Testis (tissue), 3 donors: ENCODE data around the gene CIITA. TPM values are rescaled to one million over a fixed set of nuclear protein-coding genes. Genes with fewer than 3 reads are reported as not detected.

Source experiments
- DNase-seq: peaks from one replicate; pipeline ENCODE4 v3.0.0-alpha.2; 2019
- H3K27ac ChIP-seq, 2 donors: fragments of 200-600 bp; sonication (generic); one replicate each; pipeline ENCODE4 v1.5.1; 2019
- H3K27me3 ChIP-seq: fragments of 200-600 bp; sonication (generic); one replicate; pipeline ENCODE4 v1.5.1; 2019
- H3K36me3 ChIP-seq: fragments of 200-600 bp; sonication (generic); one replicate; pipeline ENCODE4 v1.5.1; 2017; ENCODE audit warnings: low read depth; ENCODE audit errors: missing control alignments
- H3K4me1 ChIP-seq: fragments of 200-600 bp; sonication (generic); one replicate; pipeline ENCODE4 v1.5.1; 2019
- H3K4me3 ChIP-seq, 2 donors: fragments of 200-600 bp; sonication (generic); one replicate each; pipeline ENCODE4 v1.5.1; 2017 to 2019
- H3K9me3 ChIP-seq: fragments of 200-600 bp; sonication (generic); one replicate; pipeline ENCODE4 v1.5.1; 2017
- POLR2A ChIP-seq: fragments of 450-650 bp; IDR thresholded peaks from one replicate; pipeline ENCODE4 v1.6.1; 2017; ENCODE audit warnings: antibody characterized with exemption, mild to moderate bottlenecking, moderate library complexity
- WGBS, 2 donors: methylation state at CpG; one replicate each; pipeline ENCODE4 v1.1.5; 2018; 5-methylcytosine and 5-hydroxymethylcytosine counted together
- intact Hi-C: fragments of 100-400 bp; cut with DNase I; formaldehyde crosslinking; loops from one replicate; pipeline ENCODE4 v1.15.1; 2023; ENCODE audit warnings: low total_unique reads
- polyA plus RNA-seq: library from polyadenylated mRNA; stranded (reverse); fragments of 350-450 nt; fragmentation: Illumina TruSeq; extraction: RNeasy Lipid Tissue Mini Kit (QIAGEN cat#74804); gene quantifications from one replicate; pipeline ENCODE4 v1.2.3, GENCODE V29; 2014; ENCODE audit warnings: low read depth, low replicate concordance; ENCODE audit not compliant: insufficient read depth
- total RNA-seq, 2 donors: library from RNA; depleted of rRNA; stranded (reverse); fragments of >200 nt; gene quantifications; one replicate each; pipeline ENCODE4 v1.2.3, GENCODE V29; 2016
- TF ChIP-seq, protein P1 (sequence below), 3 experiments: fragments of 450-650 bp in 2 of 3; fragments of 200-600 bp in 1 of 3; sonication (generic) in 1 of 3; IDR thresholded peaks; one replicate each; pipeline ENCODE4 v1.5.1; 2016 to 2019; ENCODE audit warnings: antibody characterized with exemption in 3 of 3, mild to moderate bottlenecking in 2 of 3, moderate library complexity in 1 of 3

CIITA gene
- total and polyA plus RNA-seq, 3 donors from 2014 or later: 6.3 to 16.0 (median 9.5) TPM

DNA sequence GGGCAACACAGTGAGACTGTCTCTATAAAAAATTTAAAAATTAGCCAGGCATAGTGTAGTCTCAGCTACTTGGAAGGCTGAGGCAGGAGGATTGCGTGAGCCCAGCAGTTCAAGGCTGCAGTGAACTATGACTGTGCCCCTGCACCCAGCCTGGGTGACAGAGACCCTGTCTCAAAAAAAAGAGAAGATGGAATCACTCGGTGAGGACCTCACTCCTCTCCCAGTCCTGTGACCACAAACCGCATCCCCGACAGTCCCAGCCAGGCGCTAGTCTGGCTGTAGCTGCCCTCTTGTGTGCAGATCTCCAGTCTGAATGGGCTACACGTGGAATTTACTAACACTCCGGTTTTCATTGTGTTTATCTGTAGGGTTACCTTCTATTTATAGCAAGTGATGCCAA, 54.1 kb downstream of the CIITA start:
- H3K36me3 ChIP-seq: no peaks in the 10 kb centered on the region
- no peaks in the 10 kb centered on the region for H3K27me3 ChIP-seq
- no peak overlapping the region for H3K4me3 ChIP-seq
- H3K27ac ChIP-seq: no peak overlapping the region
- DNase-seq: no peak
- no peaks in the 10 kb centered on the region for H3K9me3 ChIP-seq
- no peak for TF ChIP-seq POLR2A
- TF ChIP-seq, protein P1, sequence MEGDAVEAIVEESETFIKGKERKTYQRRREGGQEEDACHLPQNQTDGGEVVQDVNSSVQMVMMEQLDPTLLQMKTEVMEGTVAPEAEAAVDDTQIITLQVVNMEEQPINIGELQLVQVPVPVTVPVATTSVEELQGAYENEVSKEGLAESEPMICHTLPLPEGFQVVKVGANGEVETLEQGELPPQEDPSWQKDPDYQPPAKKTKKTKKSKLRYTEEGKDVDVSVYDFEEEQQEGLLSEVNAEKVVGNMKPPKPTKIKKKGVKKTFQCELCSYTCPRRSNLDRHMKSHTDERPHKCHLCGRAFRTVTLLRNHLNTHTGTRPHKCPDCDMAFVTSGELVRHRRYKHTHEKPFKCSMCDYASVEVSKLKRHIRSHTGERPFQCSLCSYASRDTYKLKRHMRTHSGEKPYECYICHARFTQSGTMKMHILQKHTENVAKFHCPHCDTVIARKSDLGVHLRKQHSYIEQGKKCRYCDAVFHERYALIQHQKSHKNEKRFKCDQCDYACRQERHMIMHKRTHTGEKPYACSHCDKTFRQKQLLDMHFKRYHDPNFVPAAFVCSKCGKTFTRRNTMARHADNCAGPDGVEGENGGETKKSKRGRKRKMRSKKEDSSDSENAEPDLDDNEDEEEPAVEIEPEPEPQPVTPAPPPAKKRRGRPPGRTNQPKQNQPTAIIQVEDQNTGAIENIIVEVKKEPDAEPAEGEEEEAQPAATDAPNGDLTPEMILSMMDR (IDR thresholded peaks at IDR 0.05): no peak
- H3K4me1 ChIP-seq: peaks cover 22% of the 10 kb centered on the region
- WGBS, 2 donors: 68 to 74% methylated on average over 7 of the region's 7 CpGs
- intact Hi-C loops: no loop called here

DNA sequence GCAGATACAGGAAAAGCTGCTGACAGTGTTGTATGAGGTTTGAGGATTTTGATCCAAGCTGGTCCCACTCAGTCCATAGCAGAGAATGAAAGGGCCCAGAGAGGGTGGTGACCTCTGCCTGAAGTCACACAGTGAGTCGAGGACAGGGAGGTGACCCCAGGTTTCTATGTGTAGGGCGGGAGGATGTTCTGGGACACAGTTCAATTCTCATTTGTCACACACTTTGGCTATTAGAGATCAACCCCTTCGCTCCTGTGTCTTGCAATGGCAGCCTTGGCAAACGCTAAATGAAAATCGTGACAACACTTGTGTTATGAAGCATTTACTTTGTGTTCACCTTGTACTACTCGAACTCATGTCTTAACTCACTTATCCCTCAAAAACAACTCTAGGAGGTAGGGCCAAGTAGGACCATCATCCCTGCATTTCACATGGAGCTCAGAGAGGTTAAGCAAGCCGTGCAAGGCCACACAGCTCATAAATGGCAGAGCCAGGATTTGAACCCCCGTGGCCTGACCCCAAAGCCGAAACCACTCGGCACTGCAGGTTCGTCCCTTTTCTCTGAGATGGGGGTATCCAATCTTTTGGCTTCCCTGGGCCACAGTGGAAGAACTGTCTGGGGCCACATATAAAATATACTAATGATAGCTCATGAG, 55.1 kb downstream of the CIITA start:
- Histone ChIP-seq H3K27ac (no peak overlapping the region), H3K36me3 (no peaks in the 10 kb centered on the region), H3K4me3 (no peak overlapping the region), H3K4me1 (peaks cover 26% of the 10 kb centered on the region), H3K9me3 (no peaks in the 10 kb centered on the region), H3K27me3 (no peaks in the 10 kb centered on the region)
- 92 to 93% methylated on average over 11 of the region's 11 CpGs for WGBS, 2 donors
- no peak for DNase-seq
- intact Hi-C loops: no loop called here
- TF ChIP-seq, protein P1 (IDR thresholded peaks at IDR 0.05): no peak
- no peak for TF ChIP-seq POLR2A

DNA sequence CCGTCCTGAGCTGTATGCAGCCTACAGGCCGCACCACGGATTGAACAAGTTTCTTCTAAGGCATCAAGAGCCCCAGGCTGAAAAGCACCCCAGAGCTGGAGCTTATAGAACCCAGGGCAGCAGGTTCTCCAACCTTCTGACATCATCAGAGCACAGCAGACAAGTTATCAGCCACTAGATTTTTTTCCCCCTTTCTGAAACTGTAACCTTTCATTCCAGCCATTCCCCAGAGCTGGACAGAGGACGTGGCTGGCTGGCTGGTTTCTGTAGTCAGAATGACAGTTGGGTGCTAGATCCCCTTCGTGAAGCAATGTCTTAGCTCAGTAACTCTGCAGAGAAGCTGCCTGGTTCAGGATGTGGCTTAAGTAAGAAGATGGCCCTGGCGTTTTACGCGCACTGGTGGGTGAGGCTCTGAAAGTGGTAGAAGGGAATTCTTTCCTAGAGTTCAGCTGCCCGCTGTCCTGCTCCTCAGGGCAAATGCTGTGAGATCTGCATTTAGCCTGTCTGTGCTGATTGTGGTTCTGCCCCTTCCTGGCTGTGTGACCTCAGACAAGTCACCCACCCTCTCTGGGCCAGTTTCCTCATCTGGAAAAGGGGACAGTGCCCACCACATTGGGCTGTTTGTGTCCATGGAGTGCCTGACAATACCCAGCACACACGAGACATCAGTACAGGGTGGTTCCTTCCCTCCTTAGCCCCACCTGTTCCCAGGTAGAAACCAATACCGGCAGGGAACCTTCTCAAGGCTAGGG, 56.1 kb downstream of the CIITA start:
- TF ChIP-seq, protein P1 (IDR thresholded peaks at IDR 0.05): no peak
- TF ChIP-seq POLR2A: no peak
- DNase-seq: no peak
- no peaks in the 10 kb centered on the region for H3K36me3 ChIP-seq
- H3K4me3 ChIP-seq: no peak overlapping the region
- peaks cover 36% of the 10 kb centered on the region for H3K4me1 ChIP-seq
- H3K9me3 ChIP-seq: no peaks in the 10 kb centered on the region
- H3K27me3 ChIP-seq: no peaks in the 10 kb centered on the region
- H3K27ac ChIP-seq: no peak overlapping the region
- 72 to 81% methylated on average over 11 of the region's 11 CpGs for WGBS, 2 donors
- intact Hi-C loops: no loop called here

DNA sequence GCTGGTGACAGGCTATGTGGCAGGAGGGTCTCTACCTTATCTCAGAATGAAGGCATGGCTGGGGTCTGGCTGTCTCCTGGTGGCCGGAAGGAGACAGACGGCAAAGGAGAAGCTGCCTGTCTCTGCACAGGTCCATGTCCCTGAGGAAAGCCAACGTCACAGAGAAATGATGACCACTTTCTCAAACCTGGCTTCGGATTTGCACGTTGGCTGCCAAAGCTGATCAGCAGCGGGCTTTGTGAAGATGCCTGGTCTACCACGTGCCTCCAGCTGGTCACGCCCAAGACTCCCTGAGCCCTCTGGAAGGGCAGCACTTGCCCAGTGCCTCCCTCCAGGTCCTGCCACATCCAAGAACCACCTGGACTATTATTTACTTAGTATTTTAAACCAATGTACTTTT, 56.9 kb downstream of the CIITA start:
- intact Hi-C loops: no loop called here
- TF ChIP-seq, protein P1 (IDR thresholded peaks at IDR 0.05): no peak
- no peak for TF ChIP-seq POLR2A
- no peak overlapping the region for H3K27ac ChIP-seq
- no peaks in the 10 kb centered on the region for H3K27me3 ChIP-seq
- DNase-seq: no peak
- no peaks in the 10 kb centered on the region for H3K9me3 ChIP-seq
- H3K4me1 ChIP-seq: peaks cover 42% of the 10 kb centered on the region
- WGBS, 2 donors: 83 to 88% methylated on average over 8 of the region's 8 CpGs
- no peak overlapping the region for H3K4me3 ChIP-seq
- no peaks in the 10 kb centered on the region for H3K36me3 ChIP-seq
